Adrenal gland (tissue), 12 donors: Measurements from ENCODE around the gene MTX2. TPM values are rescaled to one million over a fixed set of nuclear protein-coding genes. Genes with fewer than 3 reads are reported as not detected.

Experiments used
- DNase-seq, 7 donors: peaks; one replicate each; pipeline ENCODE4 v3.0.0-alpha.2; 2019 to 2020
- H3K27ac ChIP-seq, 5 donors: fragments of 200-600 bp; sonication (generic) in 4 of 5; 1 replicate in 3 of 5; 2 replicates in 2 of 5; pipeline versions ENCODE4 v1.5.1 to v1.8.0; 2016 to 2020; ENCODE audit warnings: mild to moderate bottlenecking in 1 of 5
- H3K27me3 ChIP-seq: fragments of 200-600 bp; 2 replicates; pipeline ENCODE4 v1.8.0; 2021
- H3K36me3 ChIP-seq, 2 donors: fragments of 200-600 bp; replicated peaks in 1 of 2; 1 replicate in 1 of 2; 2 replicates in 1 of 2; pipeline versions ENCODE4 v1.5.1 to v1.8.0; 2018 to 2022
- H3K4me1 ChIP-seq, 2 donors: fragments of 200-600 bp; replicated peaks in 1 of 2; 1 replicate in 1 of 2; 2 replicates in 1 of 2; pipeline versions ENCODE4 v1.5.1 to v1.8.0; 2018 to 2021
- H3K4me3 ChIP-seq, 4 donors: fragments of 200-600 bp; sonication (generic) in 3 of 4; one replicate each; pipeline ENCODE4 v1.5.1; 2016 to 2018
- H3K9me3 ChIP-seq, 3 donors: fragments of 200-600 bp; sonication (generic) in 1 of 3; replicated peaks in 1 of 3; 1 replicate in 2 of 3; 2 replicates in 1 of 3; pipeline versions ENCODE4 v1.5.1 to v1.8.0; 2016 to 2021
- CTCF ChIP-seq, 6 experiments: fragments of 450-650 bp in 4 of 6; fragments of 200-600 bp in 2 of 6; sonication (generic) in 1 of 6; IDR thresholded peaks; 1 replicate in 5 of 6; 2 replicates in 1 of 6; pipeline versions ENCODE4 v1.5.1 to v1.8.0; 2016 to 2021; ENCODE audit warnings: antibody characterized with exemption in 6 of 6, mild to moderate bottlenecking in 2 of 6, moderate library complexity in 1 of 6
- POLR2A ChIP-seq, 2 donors: fragments of 450-650 bp; IDR thresholded peaks; one replicate each; pipeline ENCODE4 v1.6.1; 2017; ENCODE audit warnings: antibody characterized with exemption in 2 of 2, mild to moderate bottlenecking in 2 of 2, moderate library complexity in 1 of 2
- WGBS, 4 donors: extraction: QIAGEN DNeasy Blood & Tissue Kit in 2 of 4; methylation state at CpG; one replicate each; pipeline versions ENCODE4 v1.1.5 to v1.1.7; 2013 to 2017; 5-methylcytosine and 5-hydroxymethylcytosine counted together
- intact Hi-C, 2 donors: fragments of 100-400 bp; cut with DNase I; formaldehyde crosslinking; loops; one replicate each; pipeline versions ENCODE4 v1.14.1 to v1.15.0; 2022 to 2023
- polyA plus RNA-seq, 3 donors: library from polyadenylated mRNA; stranded (reverse); fragments of 200-250 nt in 2 of 3; fragments of 350-450 nt in 1 of 3; fragmentation: Illumina TruSeq in 1 of 3; extraction: RNeasy Lipid Tissue Mini Kit (QIAGEN cat#74804) in 1 of 3; gene quantifications; one replicate each; pipeline ENCODE4 v1.2.3, GENCODE V29; 2013 to 2014
- total RNA-seq, 9 donors: library from RNA; depleted of rRNA in 4 of 9; stranded (reverse); fragments of >200 nt in 4 of 9; fragments of 120-200 nt in 1 of 9; fragmentation: NEBNext Ultra II Directional in 1 of 9; extraction: Animal tissue kit (Norgen Biotek cat#: 25700) in 1 of 9; gene quantifications; one replicate each; pipeline versions ENCODE4 v1.1.0 to v1.2.4, GENCODE V29; 2013 to 2023
- donor health status: healthy with polysubstance abuse.
- donor health status: Bipolar disorder and iron deficiency.
- donor health status: DM: yes; HTN: yes; CAD: no.
- donor health status: DM: no; HTN: no; CAD: no.
- donor health status: DM: no; HTN: no; CAD: no.
- donor health status: DM: yes; HTN: yes; CAD: no.

Gene MTX2
- total and polyA plus RNA-seq, 12 donors, result 21.2 to 79.4 (median 38.2) TPM

DNA sequence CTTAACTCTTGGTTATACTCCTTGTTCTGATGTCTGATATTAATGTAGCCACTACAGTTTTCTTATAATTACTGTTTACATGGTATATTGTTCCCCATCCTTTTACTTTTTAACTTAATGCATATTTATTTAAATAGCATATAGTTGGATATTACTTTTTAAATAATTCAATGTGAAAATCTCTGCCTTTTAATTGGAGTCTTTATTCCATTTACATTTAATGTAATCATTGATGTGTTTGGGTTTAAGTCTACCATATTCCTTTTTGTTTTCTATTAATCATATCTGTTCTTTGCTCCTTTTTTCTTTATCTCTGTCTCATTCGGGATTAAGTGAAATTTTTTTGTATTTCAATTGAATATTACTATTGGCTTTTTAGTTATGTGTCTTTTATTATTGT lies 109.1 kb downstream of the MTX2 start:
- TF ChIP-seq CTCF (IDR thresholded peaks at IDR 0.05), result no peak
- TF ChIP-seq POLR2A (IDR thresholded peaks at IDR 0.05), result no peak
- Histone ChIP-seq H3K36me3 (no peaks in the 10 kb centered on the region), H3K4me3 (no peak overlapping the region), H3K27me3 (no peaks in the 10 kb centered on the region), H3K27ac (no peak overlapping the region), H3K4me1 (no peaks in the 10 kb centered on the region), H3K9me3 (peaks cover 0 to 21% (median 0%) of the 10 kb centered on the region in 3 donors)
- intact Hi-C loops, result no loop called here
- DNase-seq, result no peak
- WGBS, 4 donors, result 78 to 91% (median 84%) methylated on average over 1 of the region's 1 CpG

DNA sequence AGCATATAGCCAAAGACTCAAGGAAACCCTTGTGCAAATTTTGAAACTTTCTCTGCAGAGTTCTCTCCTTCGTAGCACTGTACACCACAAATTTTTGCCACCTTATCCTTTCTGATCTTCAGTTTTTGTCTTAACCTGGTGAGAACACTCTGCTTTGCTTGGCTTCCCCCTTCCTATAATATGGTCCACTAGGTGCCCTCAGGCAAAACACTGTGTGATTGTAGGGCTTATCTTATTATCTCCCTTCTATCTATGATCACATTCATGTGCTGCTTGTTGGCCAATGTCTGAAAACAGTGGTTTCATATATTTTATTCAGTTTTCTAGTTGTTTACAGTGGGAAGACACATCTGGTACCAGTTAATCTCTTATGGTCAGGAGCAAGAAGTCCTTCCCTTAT lies 111.1 kb downstream of the MTX2 start:
- Histone ChIP-seq H3K9me3 (peaks cover 0 to 21% (median 0%) of the 10 kb centered on the region in 3 donors), H3K27ac (no peak overlapping the region), H3K4me3 (no peak overlapping the region), H3K4me1 (no peaks in the 10 kb centered on the region), H3K36me3 (no peaks in the 10 kb centered on the region), H3K27me3 (no peaks in the 10 kb centered on the region)
- 86 to 100% (median 93%) methylated on average over 1 of the region's 1 CpG for WGBS, 4 donors
- intact Hi-C loops, result no loop called here
- TF ChIP-seq CTCF (IDR thresholded peaks at IDR 0.05), result no peak
- no peak for TF ChIP-seq POLR2A (IDR thresholded peaks at IDR 0.05)
- no peak for DNase-seq

DNA sequence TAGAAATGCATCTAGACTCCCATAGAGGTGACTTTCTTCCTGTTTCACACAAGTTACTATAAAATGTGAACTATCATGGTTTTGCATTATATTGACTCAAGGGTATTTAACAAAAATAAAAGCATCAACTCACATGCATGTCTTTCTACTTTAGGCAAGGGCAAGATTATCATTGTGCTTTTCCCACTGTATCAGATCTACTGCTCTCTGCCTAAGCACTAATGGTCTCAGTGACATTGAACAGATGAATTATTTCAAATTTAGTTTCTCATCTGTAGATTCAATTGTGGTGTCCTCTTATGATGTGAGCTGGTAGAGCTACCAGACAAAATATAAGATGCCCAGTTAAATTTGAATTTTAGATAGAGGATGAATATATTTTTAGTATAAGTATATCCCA lies 113.9 kb downstream of the MTX2 start:
- intact Hi-C loops, result no loop called here
- Histone ChIP-seq H3K4me1 (no peaks in the 10 kb centered on the region), H3K4me3 (no peak overlapping the region), H3K27ac (no peak overlapping the region), H3K9me3 (peaks cover 0 to 12% (median 0%) of the 10 kb centered on the region in 3 donors), H3K36me3 (no peaks in the 10 kb centered on the region), H3K27me3 (no peaks in the 10 kb centered on the region)
- no peak for DNase-seq
- TF ChIP-seq CTCF (IDR thresholded peaks at IDR 0.05), result no peak
- no peak for TF ChIP-seq POLR2A (IDR thresholded peaks at IDR 0.05)

- WGBS, 4 donors, result 67 to 83% (median 77%) methylated on average over 3 of the region's 3 CpGs
- no peak for DNase-seq
- H3K36me3 ChIP-seq, result no peaks in the 10 kb centered on the region
- no peaks in the 10 kb centered on the region for H3K4me1 ChIP-seq
- intact Hi-C loops, result no loop called here
- peaks cover 0 to 4% (median 0%) of the 10 kb centered on the region in 3 donors for H3K9me3 ChIP-seq
- no peak overlapping the region for H3K4me3 ChIP-seq
- no peak overlapping the region for H3K27ac ChIP-seq
- TF ChIP-seq CTCF (IDR thresholded peaks at IDR 0.05), result no peak
- no peak for TF ChIP-seq POLR2A (IDR thresholded peaks at IDR 0.05)
- no peaks in the 10 kb centered on the region for H3K27me3 ChIP-seq
These were observed 114.7 kb downstream of the MTX2 start for GRCh38 chr2:176383836-176384442.
